ENCODE data around the gene PSD2. TPM values are rescaled to one million over a fixed set of nuclear protein-coding genes. Genes with fewer than 3 reads are reported as not detected.

PSD2 gene
- total RNA-seq, 2 experiments from 2014 or later, result not detected

DNA sequence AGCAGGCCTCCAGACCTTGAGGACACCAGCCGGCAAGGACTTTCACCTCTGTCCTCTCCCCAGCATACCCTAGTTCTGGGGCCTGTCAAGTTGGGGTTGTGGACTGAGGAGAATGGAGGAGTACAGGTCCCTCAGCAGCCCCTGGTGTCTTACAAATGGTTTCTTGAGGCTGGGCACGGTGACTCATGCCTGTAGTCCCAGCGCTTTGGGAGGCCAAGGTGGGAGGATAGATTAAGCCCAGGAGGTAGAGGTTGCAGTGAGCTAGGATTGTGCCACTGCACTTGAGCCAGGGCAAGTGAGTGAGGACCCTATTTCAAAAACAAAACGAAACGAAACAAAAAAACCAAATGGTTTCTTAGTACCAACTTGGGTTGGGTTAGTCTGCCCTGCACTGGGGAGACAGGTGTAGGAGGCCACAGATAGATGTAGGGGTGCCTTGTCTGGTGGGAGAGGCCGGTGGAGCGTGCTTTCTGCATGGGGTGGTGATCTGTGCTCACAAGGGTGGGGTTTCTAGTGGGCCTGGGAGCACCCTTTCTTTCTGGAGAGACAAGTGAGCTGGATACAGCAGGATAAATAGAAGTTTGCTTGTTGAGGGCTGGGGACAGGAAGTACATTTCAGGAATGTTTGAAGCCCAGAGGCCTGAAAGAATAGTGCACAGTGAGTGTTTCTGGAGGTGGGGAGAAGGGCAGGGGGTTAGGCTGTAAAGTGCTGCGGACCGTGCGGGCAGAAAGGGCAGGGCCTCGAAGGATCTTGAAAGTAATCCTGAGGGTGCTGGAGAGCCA is 37.7 kb upstream of the PSD2 start:
- intact Hi-C loops (cut with micrococcal nuclease), result no loop called here
- Mint-ChIP-seq H3K4me1 (ENCODE audit: low read depth) (peaks cover 7% of the 10 kb centered on the region), H3K36me3 (ENCODE audit: low read depth) (no peaks in the 10 kb centered on the region), H3K9me3 (no peaks in the 10 kb centered on the region), H3K27me3 (ENCODE audit: low read depth) (peaks cover 37% of the 10 kb centered on the region), H3K27ac (no peak overlapping the region), H3K4me3 (no peak overlapping the region)
- DNase-seq, result no peak
- CTCF ChIA-PET, result interaction anchor here (1.3 to 1.8 kb wide), 2 partner anchors 8 to 49 kb away, joined by 3 to 10 read pairs; no protein-coding TSS in a partner anchor

DNA sequence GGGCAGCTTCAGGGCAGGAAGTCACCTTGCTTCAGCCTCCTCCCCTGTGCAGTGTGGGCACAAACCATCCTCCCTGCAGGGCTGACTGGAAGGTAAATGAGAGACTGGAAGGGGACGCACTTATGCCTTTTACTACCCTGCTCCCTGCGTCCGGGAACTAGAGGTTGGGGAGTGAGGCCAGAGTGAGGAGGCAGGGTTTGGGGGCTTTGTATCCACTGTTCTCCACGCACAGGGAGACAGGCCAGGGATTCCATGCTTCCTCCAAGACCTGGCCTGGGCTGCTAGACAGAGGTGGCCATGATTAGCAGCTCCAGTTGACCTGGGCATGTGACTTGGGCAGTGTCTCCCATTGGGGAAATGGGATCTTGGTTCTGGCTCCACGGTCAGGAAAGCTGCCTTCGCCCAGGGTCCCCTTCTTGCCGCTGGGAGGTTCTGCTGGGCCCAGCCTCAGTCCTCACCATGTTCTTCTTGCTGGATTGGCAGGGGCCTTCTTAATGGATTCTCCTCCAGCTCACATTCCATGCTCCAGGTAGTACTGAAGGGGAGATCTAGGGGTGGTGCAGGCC is 37.0 kb upstream of the PSD2 start:
- Mint-ChIP-seq H3K9me3 (no peaks in the 10 kb centered on the region), H3K36me3 (ENCODE audit: low read depth) (no peaks in the 10 kb centered on the region), H3K4me1 (ENCODE audit: low read depth) (peaks cover 7% of the 10 kb centered on the region), H3K27ac (no peak overlapping the region), H3K4me3 (no peak overlapping the region), H3K27me3 (ENCODE audit: low read depth) (peaks cover 43% of the 10 kb centered on the region)
- no peak for DNase-seq
- intact Hi-C loops (cut with micrococcal nuclease), result no loop called here
- CTCF ChIA-PET, result interaction anchor here (1.0 to 1.5 kb wide), 3 partner anchors 17 to 122 kb away, joined by 3 to 5 read pairs (median 3); no protein-coding TSS in a partner anchor

DNA sequence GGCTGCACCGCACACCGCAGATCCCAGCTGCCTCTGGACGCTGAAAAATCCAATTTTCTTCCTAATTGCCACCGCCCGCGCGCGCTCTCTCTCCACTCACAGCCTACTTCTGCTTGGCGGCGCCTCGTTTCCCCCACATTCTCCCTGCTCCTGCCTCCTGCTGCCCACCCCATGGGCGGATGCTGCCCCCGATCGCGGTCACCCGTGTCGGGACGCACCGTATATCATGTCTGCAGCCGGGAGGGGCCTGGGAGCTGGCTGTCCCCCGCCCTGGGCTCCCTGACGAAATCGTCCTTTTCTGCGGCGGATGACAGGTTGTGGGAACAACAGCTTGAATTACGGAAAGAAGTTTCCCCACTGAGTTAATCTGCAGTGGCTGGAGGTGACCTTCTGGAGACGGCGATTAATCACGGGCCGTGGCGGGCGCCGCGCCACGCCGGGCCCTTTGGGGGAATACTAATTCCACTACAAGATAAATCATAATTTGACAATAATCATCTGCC is 36.3 kb upstream of the PSD2 start:
- CTCF ChIA-PET, result interaction anchor here (1.0 to 1.5 kb wide), 2 partner anchors 16 to 123 kb away, joined by 3 to 5 read pairs; no protein-coding TSS in a partner anchor
- Mint-ChIP-seq H3K27ac (no peak overlapping the region), H3K9me3 (no peaks in the 10 kb centered on the region), H3K36me3 (ENCODE audit: low read depth) (no peaks in the 10 kb centered on the region), H3K27me3 (ENCODE audit: low read depth) (peaks cover 50% of the 10 kb centered on the region), H3K4me1 (ENCODE audit: low read depth) (peaks cover 7% of the 10 kb centered on the region), H3K4me3 (no peak overlapping the region)
- no peak for DNase-seq
- intact Hi-C loops (cut with micrococcal nuclease), result no loop called here

DNA sequence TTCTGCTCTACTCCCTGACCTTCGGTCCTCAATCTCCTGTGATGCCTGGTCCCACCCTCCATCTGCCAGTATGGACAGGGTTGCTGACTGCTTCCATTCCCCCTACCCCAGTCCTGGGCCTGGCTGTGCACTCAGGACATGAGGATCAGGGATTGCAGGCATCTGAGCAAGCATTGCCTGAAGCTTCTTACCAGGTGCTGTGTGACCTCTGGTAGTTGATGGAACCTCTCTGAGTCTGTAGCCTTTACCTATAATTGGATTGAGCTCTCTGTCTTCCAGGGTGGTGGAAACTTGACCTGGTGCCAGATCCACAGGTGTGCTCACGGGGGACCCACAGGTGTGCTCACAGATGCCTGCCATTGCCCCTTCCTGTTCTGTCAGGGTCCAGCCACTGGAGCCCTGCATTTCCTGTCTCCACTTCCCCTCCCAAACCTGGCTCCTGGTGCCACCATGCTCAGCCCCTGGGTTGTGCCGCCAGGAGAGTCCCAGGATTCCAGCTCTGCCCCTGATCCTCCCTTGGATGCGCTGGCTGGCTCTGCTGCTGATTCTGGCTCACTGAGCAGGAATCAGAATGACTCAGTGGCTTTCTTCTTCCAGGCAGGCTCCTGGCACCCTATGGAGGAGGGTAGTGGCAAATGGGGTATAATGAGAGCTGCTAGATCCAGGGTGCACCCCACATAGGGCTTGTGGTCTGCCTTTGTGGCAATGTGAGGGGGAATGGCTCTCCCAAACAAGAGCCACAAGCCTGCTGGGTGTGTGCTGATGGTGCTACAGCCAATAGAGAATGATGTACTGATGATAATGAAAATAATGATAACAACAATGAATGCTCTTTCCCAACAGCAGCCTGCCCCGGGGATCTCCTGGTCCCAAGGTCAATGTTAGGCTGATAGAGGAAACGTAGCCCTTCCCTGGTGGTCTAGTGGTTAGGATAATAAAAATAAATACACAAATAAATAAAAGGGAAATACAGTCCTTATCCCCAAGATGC is 35.2 kb upstream of the PSD2 start:
- Mint-ChIP-seq H3K36me3 (ENCODE audit: low read depth) (no peaks in the 10 kb centered on the region), H3K27ac (no peak overlapping the region), H3K9me3 (no peaks in the 10 kb centered on the region), H3K27me3 (ENCODE audit: low read depth) (peaks cover 51% of the 10 kb centered on the region), H3K4me3 (no peak overlapping the region), H3K4me1 (ENCODE audit: low read depth) (peaks cover 8% of the 10 kb centered on the region)
- intact Hi-C loops (cut with micrococcal nuclease), result no loop called here
- CTCF ChIA-PET, result no interaction called here
- no peak for DNase-seq

DNA sequence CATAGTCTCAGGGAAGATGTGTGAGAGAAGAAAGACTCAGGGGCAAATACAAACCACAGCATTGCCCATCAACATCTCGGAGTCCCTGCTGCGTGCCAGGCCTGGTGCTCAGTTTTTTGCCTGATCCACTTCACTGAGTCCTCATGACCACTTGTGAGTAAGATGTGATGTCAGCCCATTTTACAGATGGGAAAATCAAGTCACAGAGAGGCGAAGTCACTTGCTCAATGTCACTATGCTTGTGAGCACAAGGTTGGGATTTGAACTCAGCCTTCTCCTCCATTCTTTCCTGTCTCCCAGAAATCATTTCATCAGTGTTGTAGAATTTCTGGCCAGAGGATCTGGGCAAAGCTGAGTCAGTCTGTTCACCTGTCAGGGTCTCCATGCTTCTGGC is 34.6 kb upstream of the PSD2 start:
- intact Hi-C loops (cut with micrococcal nuclease), result no loop called here
- peaks cover 48% of the 10 kb centered on the region for H3K27me3 Mint-ChIP-seq (ENCODE audit: low read depth)
- DNase-seq, result no peak
- no peak overlapping the region for H3K4me3 Mint-ChIP-seq
- no peaks in the 10 kb centered on the region for H3K9me3 Mint-ChIP-seq
- no peak overlapping the region for H3K27ac Mint-ChIP-seq
- CTCF ChIA-PET, result no interaction called here
- H3K36me3 Mint-ChIP-seq (ENCODE audit: low read depth), result no peaks in the 10 kb centered on the region
- H3K4me1 Mint-ChIP-seq (ENCODE audit: low read depth), result peaks cover 8% of the 10 kb centered on the region

DNA sequence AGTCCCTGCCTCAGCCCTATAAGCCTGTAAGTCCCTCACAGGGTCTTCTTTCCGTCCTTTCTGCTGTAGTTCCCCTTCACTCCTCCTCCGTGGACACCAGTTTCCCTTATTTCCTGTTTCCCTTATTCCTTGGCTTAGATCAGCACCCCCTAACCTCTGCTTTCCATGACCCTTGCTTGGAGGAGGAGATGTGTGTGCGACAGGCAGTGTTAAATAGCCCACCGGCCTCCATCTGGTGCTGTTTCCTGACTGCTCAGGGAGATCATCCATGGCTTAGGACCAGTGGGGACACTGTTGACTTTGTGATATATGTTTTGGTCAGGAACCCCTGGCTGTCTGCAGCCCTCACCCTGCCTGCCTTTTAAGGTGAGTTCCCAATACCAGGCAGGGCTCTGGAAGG is 34.1 kb upstream of the PSD2 start:
- CTCF ChIA-PET, result no interaction called here
- Mint-ChIP-seq H3K27me3 (ENCODE audit: low read depth) (peaks cover 44% of the 10 kb centered on the region), H3K36me3 (ENCODE audit: low read depth) (no peaks in the 10 kb centered on the region), H3K27ac (no peak overlapping the region), H3K9me3 (no peaks in the 10 kb centered on the region), H3K4me1 (ENCODE audit: low read depth) (peaks cover 8% of the 10 kb centered on the region), H3K4me3 (no peak overlapping the region)
- intact Hi-C loops (cut with micrococcal nuclease), result no loop called here
- DNase-seq, result no peak

DNA sequence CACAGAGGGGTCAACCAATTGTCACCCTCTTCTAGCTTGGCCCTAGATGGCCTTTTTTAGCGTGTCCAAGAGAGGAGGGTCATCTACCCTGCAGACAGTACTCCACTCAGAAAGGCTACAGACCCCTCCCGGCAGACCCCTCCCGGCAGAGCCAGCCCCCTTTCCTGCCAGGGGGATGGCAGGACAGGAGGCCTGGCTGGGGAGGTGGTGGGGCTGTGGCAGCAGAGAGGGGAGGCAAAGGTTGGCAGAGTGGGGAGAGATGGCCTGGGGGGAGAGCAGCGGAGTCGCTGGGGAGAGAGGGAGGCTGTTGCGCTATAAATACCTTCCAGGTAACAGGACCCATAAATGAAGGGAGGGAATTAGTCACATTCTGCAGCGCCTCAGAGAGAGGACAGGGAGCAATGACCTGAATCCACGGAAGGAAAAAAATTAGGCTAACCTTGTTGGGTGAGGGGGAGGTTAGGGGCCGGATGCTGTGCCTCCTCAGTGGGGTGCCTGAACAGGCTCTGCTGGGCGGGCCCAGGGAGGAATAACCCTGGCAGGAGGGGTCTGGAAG is 32.9 kb upstream of the PSD2 start:
- H3K9me3 Mint-ChIP-seq, result no peaks in the 10 kb centered on the region
- no peak for DNase-seq
- H3K36me3 Mint-ChIP-seq (ENCODE audit: low read depth), result no peaks in the 10 kb centered on the region
- intact Hi-C loops (cut with micrococcal nuclease), result no loop called here
- H3K27me3 Mint-ChIP-seq (ENCODE audit: low read depth), result peaks cover 33% of the 10 kb centered on the region
- CTCF ChIA-PET, result interaction anchor here (1.2 to 1.4 kb wide), 4 partner anchors 10 to 206 kb away, joined by 3 to 5 read pairs (median 3); no protein-coding TSS in a partner anchor
- no peak overlapping the region for H3K27ac Mint-ChIP-seq
- H3K4me1 Mint-ChIP-seq (ENCODE audit: low read depth), result peaks cover 8% of the 10 kb centered on the region
- H3K4me3 Mint-ChIP-seq, result no peak overlapping the region

DNA sequence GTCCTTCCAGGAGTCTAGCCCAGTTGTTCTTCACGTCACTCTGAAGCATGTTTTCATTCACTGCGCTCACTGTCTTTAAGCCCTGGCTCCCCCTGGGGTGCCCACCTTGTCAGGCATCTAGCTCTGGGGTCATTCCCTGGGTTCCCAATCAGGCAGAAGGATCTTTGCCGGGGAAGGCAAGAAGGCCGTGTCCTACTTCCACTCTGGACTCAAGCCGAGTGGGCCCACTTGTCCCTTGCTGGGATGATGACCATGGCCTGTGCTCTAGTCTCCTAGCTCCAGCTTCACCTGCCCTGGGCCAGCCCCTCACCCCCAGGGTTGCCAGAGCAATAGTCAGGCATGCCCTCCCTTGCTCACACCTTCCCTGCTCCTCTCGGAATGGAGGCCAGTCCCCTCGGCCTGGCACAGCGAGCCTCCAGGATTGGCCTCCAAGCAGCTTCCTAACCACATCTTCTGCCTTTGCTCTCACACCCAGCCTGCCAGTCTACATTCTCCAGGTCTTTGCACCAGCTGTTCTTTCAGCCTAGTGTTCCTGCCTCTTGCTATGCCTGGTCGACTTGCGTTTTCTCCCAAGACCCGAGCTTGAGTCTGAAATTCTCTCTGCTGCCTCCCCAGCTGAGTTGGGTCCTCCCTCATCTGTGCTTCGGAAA is 32.2 kb upstream of the PSD2 start:
- Mint-ChIP-seq H3K9me3 (no peaks in the 10 kb centered on the region), H3K36me3 (ENCODE audit: low read depth) (no peaks in the 10 kb centered on the region), H3K4me3 (no peak overlapping the region), H3K4me1 (ENCODE audit: low read depth) (peaks cover 8% of the 10 kb centered on the region), H3K27me3 (ENCODE audit: low read depth) (peaks cover 30% of the 10 kb centered on the region), H3K27ac (no peak overlapping the region)
- DNase-seq, result no peak
- intact Hi-C loops (cut with micrococcal nuclease), result no loop called here
- CTCF ChIA-PET, result interaction anchor here (1.0 to 1.5 kb wide), 8 partner anchors 9 to 344 kb away, joined by 3 to 5 read pairs (median 3); no protein-coding TSS in a partner anchor

DNA sequence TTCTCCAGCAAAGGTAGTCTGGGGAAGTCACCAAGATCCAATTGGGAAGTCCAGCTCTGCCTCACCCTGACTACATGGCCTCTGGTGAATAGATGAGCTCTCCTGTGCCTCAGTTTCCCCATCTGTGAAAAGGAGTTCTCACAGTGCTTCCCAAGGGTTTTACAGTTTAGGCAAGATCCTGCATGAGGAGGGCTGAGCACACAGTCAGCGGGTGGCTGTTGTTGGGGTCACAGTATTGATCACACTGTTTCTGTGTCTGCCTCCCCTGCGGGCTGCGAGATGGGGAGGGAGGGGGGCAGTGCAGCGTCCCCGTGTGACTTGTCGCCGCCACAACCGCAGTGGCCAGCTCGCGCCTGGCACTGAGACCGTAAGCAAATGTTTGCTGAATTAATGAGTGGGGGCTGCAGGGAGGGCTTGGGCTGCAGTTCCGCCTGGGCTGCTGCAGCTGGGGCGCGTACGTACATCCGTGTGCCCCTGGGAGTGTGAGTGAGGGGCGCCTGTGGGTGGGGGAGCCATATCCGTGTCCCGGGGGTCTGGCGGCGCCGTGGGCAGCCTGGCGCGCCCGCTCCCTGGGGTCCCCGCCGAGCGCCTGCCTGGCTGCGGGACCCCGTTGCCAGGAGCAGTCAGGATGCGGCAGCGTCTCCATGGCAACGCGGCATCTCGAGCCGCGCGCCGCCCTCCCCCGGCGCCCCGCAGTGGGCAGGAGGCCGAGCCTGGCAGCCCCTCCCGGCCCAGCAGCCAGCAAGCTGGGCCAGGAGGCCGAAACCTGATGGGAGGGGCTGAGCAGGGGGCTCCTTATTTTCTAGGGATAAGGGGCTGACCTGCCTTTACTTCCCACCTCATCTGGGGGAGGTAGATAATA is 31.4 kb upstream of the PSD2 start:
- Mint-ChIP-seq H3K4me3 (no peak overlapping the region), H3K9me3 (no peaks in the 10 kb centered on the region), H3K4me1 (ENCODE audit: low read depth) (peaks cover 8% of the 10 kb centered on the region), H3K27me3 (ENCODE audit: low read depth) (peaks cover 26% of the 10 kb centered on the region), H3K36me3 (ENCODE audit: low read depth) (no peaks in the 10 kb centered on the region), H3K27ac (no peak overlapping the region)
- intact Hi-C loops (cut with micrococcal nuclease), result loop anchor here (2.0 kb wide), 1 partner anchor 53 kb away; no protein-coding TSS in a partner anchor
- CTCF ChIA-PET, result interaction anchor here (0.5 to 1.5 kb wide), 9 partner anchors 9 to 345 kb away, joined by 3 to 5 read pairs (median 3); no protein-coding TSS in a partner anchor
- no peak for DNase-seq

DNA sequence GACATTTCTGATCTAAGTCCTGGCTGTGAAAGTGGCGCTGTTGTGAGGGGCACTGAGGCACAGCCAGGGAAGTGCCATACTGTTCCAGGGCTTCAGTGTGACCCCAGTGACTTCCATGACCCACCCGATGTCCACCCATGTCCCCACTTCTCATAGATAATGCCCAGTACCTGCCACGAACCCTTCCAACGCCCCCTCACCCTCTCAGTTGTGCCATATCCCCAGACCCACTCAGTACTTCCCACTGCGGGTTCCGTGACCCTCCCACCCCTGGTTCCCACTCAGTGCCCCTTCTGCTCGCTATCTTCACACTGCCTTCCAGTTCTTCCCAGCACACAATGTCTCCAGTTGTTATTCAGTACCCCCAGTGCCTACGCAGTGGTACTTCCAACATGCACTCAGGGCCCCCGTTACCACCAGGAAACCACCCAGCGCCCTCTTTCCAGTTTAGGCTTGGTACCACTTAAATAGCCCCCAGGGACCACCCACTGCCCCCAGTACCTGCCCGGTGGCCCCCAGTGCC is 30.7 kb upstream of the PSD2 start:
- Mint-ChIP-seq H3K27ac (no peak overlapping the region), H3K9me3 (no peaks in the 10 kb centered on the region)
- CTCF ChIA-PET, result interaction anchor here (0.6 to 9.7 kb wide), 30 partner anchors 8 to 454 kb away, joined by 3 to 110 read pairs (median 5); partner anchors contain the start of gene CXXC5

More for the DNA sequence above, 30.7 kb upstream of the PSD2 start:
- intact Hi-C loops (cut with micrococcal nuclease), result loop anchor here (1.0 to 2.0 kb wide), 6 partner anchors 18 to 343 kb away; no protein-coding TSS in a partner anchor
- H3K4me1 Mint-ChIP-seq (ENCODE audit: low read depth), result peaks cover 8% of the 10 kb centered on the region
- peak overlapping the region; percentile 62 for H3K4me3 Mint-ChIP-seq
- peaks cover 24% of the 10 kb centered on the region for H3K27me3 Mint-ChIP-seq (ENCODE audit: low read depth)
- H3K36me3 Mint-ChIP-seq (ENCODE audit: low read depth), result no peaks in the 10 kb centered on the region
- no peak for DNase-seq

Data from activated naive CD4-positive, alpha-beta T cell treated with anti-CD3 and anti-CD28 coated beads for 36 hours (primary cell).